Heart right ventricle (tissue), 16 donors: ENCODE results near the gene WHRN. TPM values are rescaled to one million over a fixed set of nuclear protein-coding genes. Genes with fewer than 3 reads are reported as not detected.

Experiments used
- ATAC-seq, 8 donors: fragments of 200-7000 bp; cut with Tn5 transposase; one replicate each; pipeline ENCODE4 v1.9.1; 2020; ENCODE audit warnings: mild to moderate bottlenecking in 8 of 8, moderate library complexity in 8 of 8, moderate number of reproducible peaks in 1 of 8
- DNase-seq, 2 donors: peaks; one replicate each; pipeline ENCODE4 v3.0.0-alpha.2; 2020
- H3K27ac ChIP-seq, 10 donors: fragments of 200-600 bp; sonication (generic) in 2 of 10; one replicate each; pipeline versions ENCODE4 v1.5.0 to v1.8.0; 2020 to 2022; ENCODE audit warnings: mild to moderate bottlenecking in 3 of 10
- H3K27me3 ChIP-seq, 7 donors: fragments of 200-600 bp; one replicate each; pipeline ENCODE4 v1.8.0; 2021 to 2022; ENCODE audit warnings: mild to moderate bottlenecking in 2 of 7
- H3K36me3 ChIP-seq, 9 donors: fragments of 200-600 bp; sonication (generic) in 1 of 9; one replicate each; pipeline versions ENCODE4 v1.5.0 to v1.8.0; 2020 to 2022; ENCODE audit warnings: mild to moderate bottlenecking in 2 of 9
- H3K4me1 ChIP-seq, 9 donors: fragments of 200-600 bp; sonication (generic) in 1 of 9; one replicate each; pipeline versions ENCODE4 v1.5.0 to v1.8.0; 2020 to 2022; ENCODE audit warnings: mild to moderate bottlenecking in 4 of 9
- H3K4me3 ChIP-seq, 10 donors: fragments of 200-600 bp; sonication (generic) in 2 of 10; one replicate each; pipeline versions ENCODE4 v1.5.0 to v1.8.0; 2020 to 2022; ENCODE audit warnings: mild to moderate bottlenecking in 7 of 10, moderate library complexity in 2 of 10
- H3K9me3 ChIP-seq, 11 donors: fragments of 200-600 bp in 10 of 11; sonication (generic) in 2 of 11; one replicate each; pipeline versions ENCODE4 v1.5.0 to v1.8.0; 2013 to 2022; ENCODE audit warnings: mild to moderate bottlenecking in 2 of 11, control low read depth in 1 of 11, moderate library complexity in 1 of 11
- WGBS, 2 donors: extraction: QIAGEN DNeasy Blood & Tissue Kit; methylation state at CpG; one replicate each; pipeline ENCODE4 v1.1.7; 2013; ENCODE audit warnings: inconsistent platforms in 1 of 2; 5-methylcytosine and 5-hydroxymethylcytosine counted together
- intact Hi-C, 10 donors: fragments of 100-400 bp; cut with DNase I; formaldehyde crosslinking; loops; one replicate each; pipeline versions ENCODE4 v1.11.1 to v1.14.2; 2022
- polyA plus RNA-seq, 2 donors: library from polyadenylated mRNA; stranded (reverse); fragments of 200-250 nt; gene quantifications; one replicate each; pipeline ENCODE4 v1.2.3, GENCODE V29; 2013
- total RNA-seq, 10 donors: library from RNA; stranded (reverse); fragmentation: NEBNext Ultra II Directional in 3 of 10; extraction: Animal tissue kit (Norgen Biotek cat#: 25700) in 3 of 10; gene quantifications; one replicate each; pipeline versions ENCODE4 v1.2.1 to v1.2.4, GENCODE V29; 2021 to 2023
- TF ChIP-seq, protein P1 (sequence below), 9 donors: fragments of 200-600 bp; sonication (generic) in 2 of 9; IDR thresholded peaks; one replicate each; pipeline versions ENCODE4 v1.5.0 to v1.8.0; 2021 to 2022; ENCODE audit warnings: antibody characterized with exemption in 9 of 9, mild to moderate bottlenecking in 5 of 9, moderate library complexity in 1 of 9
- donor health status: Arrhythmogenic right ventricular cardiomyopathy.
- donor health status: ischemic (EF 13 %, LVEDD 7.1; RV severe dilation, severe dysfunction).
- donor health status: healthy with polysubstance abuse.
- donor health status: DM: no; HTN: yes; CAD: no.
- donor health status: DM: no; HTN: no; CAD: no.
- donor health status: ischemic (EF 25% LVEDD 6.9; RV normal size, moderate dysfunction).
- donor health status: ischemic (EF 25% LVEDD 5.7; RV mildly dilated, moderate dysfunction).
- donor health status: healthy.
- donor health status: DM: yes; HTN: yes; CAD: no.
- donor health status: Ischemic cardiomyopathy.
- donor health status: ischemic (EF 35%, LVEDD 5.7; RV mildly dilated, moderate dysfunction).
- donor health status: nonischemic (EF 11% LVEDD 7.7; RV severe dilation, severe dysfunction).
- donor health status: DM: yes; HTN: yes; CAD: no.
- donor health status: PGD.
- donor health status: ischemic (EF 29% LVEDD 5.4; RV normal size, mild dysfunction).
- donor health status: nonischemic (EF 23%, LVEDD 6.1; RV moderate dilation, normal function).

The WHRN gene
- total and polyA plus RNA-seq, 12 donors = 0.13 to 1.3 (median 0.58) TPM; not detected in 1

DNA sequence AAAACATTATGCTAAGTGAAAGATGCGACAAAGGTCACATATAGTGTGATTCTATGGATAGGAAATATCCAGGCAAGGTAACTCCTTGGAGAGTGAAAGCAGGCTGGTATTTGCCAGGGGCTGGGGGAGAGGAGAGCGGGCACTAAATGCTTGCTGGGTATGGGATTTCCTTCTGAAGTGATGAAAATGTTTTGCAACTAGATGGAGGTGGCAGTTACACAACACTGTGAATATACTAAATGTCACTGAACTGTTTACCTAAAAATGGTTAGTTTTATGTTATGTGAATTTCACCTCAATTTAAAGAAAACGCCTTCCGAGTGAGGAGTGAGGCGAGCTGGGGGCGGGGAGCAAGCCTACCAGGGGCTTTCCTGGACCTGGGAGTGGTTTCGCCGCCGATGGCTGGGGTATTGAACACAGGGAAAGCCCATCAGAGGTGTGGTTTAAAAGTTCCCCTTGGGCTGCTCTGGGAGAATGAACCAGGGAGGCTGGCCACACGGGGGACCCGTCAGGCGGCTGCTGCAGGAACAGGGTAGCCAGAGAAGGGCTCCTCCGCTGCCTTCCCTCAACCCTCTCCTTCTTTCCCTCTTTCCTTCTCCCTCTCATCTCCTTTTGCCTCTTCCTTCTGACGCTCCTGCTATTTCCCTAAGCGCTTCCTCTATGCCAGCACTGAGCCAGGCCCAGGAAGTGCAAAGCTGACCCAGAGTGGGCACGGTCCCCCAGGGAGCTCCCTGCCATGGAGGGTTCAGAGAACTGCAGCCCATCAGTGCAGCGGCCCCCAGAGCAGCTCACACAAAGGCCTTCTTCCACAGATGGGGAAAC is 122.4 kb downstream of the WHRN start:
- H3K4me3 ChIP-seq = peak overlapping the region in 5 of 10 donors; percentile 1 to 40 (median 7)
- ATAC-seq = peak in 6 of 8 donors; percentile 1 to 15 (median 4)
- WGBS, 2 donors = 56 to 57% methylated on average over 17 of the region's 17 CpGs

DNA sequence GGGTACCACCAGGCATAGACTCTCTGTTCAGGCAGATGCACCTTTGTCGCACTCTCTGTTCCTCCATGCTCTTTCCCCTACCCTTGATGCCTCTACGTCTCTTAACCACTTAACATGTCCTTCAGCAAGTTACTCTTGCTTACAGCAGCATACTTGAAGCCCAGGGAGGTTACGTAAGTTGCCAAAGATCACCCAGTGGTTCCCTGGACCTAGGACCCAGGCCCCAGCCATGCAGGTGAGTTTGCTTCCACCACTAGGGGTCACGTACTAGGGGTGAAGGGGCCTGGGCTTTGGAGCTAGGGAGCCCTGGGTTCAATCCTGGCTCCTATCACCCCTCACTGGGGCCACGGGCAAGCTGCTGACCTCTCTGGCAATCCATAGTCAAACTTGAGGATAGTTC is 126.4 kb downstream of the WHRN start:
- Histone ChIP-seq H3K4me3 (no peak overlapping the region), H3K36me3 (peaks cover 0 to 68% (median 4%) of the 10 kb centered on the region in 9 donors), H3K27me3 (no peaks in the 10 kb centered on the region), H3K27ac (peak overlapping the region in 1 of 10 donors; percentile 44), H3K9me3 (no peaks in the 10 kb centered on the region), H3K4me1 (peaks cover 8 to 85% (median 19%) of the 10 kb centered on the region in 9 donors)
- TF ChIP-seq, protein P1, sequence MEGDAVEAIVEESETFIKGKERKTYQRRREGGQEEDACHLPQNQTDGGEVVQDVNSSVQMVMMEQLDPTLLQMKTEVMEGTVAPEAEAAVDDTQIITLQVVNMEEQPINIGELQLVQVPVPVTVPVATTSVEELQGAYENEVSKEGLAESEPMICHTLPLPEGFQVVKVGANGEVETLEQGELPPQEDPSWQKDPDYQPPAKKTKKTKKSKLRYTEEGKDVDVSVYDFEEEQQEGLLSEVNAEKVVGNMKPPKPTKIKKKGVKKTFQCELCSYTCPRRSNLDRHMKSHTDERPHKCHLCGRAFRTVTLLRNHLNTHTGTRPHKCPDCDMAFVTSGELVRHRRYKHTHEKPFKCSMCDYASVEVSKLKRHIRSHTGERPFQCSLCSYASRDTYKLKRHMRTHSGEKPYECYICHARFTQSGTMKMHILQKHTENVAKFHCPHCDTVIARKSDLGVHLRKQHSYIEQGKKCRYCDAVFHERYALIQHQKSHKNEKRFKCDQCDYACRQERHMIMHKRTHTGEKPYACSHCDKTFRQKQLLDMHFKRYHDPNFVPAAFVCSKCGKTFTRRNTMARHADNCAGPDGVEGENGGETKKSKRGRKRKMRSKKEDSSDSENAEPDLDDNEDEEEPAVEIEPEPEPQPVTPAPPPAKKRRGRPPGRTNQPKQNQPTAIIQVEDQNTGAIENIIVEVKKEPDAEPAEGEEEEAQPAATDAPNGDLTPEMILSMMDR (IDR thresholded peaks at IDR 0.05) = no peak
- DNase-seq (no peak), ATAC-seq (no peak)
- intact Hi-C loops = loop anchor here in 1 of 10 donors (5.0 kb wide), 1 partner anchor 37 kb away; no protein-coding TSS in a partner anchor
- 94 to 96% methylated on average over 5 of the region's 5 CpGs for WGBS, 2 donors

More for the DNA sequence above, 122.4 kb downstream of the WHRN start:
- H3K9me3 ChIP-seq = no peaks in the 10 kb centered on the region
- no peaks in the 10 kb centered on the region for H3K27me3 ChIP-seq
- intact Hi-C loops = loop anchor here in 1 of 10 donors (10.0 kb wide), 1 partner anchor 202 kb away; the partner anchor contains the start of gene ATP6V1G1
- peaks cover 0 to 44% (median 4%) of the 10 kb centered on the region in 9 donors for H3K36me3 ChIP-seq
- TF ChIP-seq, protein P1 (IDR thresholded peaks at IDR 0.05) = peak in 3 of 9 donors; percentile 14 to 24 (median 17)
- no peak for DNase-seq
- peaks cover 11 to 86% (median 53%) of the 10 kb centered on the region in 9 donors for H3K4me1 ChIP-seq
- peak overlapping the region; percentile 72 to 96 (median 80) for H3K27ac ChIP-seq

DNA sequence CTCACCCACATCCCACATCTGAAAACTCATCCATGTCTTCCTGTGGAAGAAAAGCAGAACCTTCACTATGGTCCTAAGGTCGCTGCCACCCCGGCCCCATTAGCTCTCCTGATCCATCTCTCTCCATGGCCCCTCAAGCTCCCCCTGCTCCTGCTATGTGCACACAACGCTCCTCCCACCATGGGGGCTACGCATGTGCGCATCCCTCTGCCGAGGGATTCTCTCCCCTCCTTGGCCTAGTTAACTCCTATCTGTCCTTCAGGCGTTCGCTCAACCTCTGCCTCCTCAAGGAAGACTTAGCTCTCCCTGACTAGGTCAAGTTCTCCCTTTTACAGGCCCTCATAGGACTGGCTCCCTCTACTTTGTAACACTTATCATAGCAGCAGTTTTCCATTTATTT is 127.3 kb downstream of the WHRN start:
- 92 to 93% methylated on average over 8 of the region's 8 CpGs for WGBS, 2 donors

More for the DNA sequence above, 127.3 kb downstream of the WHRN start:
- intact Hi-C loops = loop anchor here in 1 of 10 donors (5.0 kb wide), 1 partner anchor 36 kb away; no protein-coding TSS in a partner anchor
- Histone ChIP-seq H3K9me3 (no peaks in the 10 kb centered on the region), H3K36me3 (peaks cover 0 to 75% (median 4%) of the 10 kb centered on the region in 9 donors), H3K27ac (no peak overlapping the region), H3K4me3 (no peak overlapping the region), H3K4me1 (peaks cover 0 to 85% (median 13%) of the 10 kb centered on the region in 9 donors), H3K27me3 (no peaks in the 10 kb centered on the region)
- DNase-seq (no peak), ATAC-seq (no peak)
- TF ChIP-seq, protein P1 (IDR thresholded peaks at IDR 0.05) = no peak
